Measurements from ENCODE around the gene TEAD1. TPM values are rescaled to one million over a fixed set of nuclear protein-coding genes. Genes with fewer than 3 reads are reported as not detected.

Gene TEAD1
- total RNA-seq, 4 donors from 2014 or later, result 184 to 272 (median 208) TPM

DNA sequence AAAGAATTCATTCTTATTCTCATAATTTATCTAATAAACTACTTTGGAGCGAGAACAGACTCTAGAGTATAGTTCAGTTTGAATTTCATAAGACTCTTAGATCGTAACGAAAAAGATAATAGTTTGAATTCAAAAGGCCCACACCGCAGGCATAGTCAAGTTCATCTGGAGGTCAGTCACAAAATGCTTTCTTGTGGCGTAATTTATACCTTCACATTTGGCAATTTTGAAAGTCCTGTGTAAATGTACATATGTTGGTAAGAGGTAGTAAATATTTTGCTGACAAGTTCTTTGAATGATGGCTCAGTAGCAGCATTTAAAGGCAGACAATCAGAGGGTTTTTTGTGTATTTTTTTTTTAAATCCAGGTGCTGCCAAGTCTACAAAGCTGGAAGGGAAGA, 88.1 kb downstream of the TEAD1 start:
- Histone ChIP-seq H3K27ac (no peak overlapping the region), H3K4me1 (peaks cover 0 to 50% (median 3%) of the 10 kb centered on the region in 3 donors)
- no peak for TF ChIP-seq POLR2A (IDR thresholded peaks at IDR 0.05)
- TF ChIP-seq, protein P1, sequence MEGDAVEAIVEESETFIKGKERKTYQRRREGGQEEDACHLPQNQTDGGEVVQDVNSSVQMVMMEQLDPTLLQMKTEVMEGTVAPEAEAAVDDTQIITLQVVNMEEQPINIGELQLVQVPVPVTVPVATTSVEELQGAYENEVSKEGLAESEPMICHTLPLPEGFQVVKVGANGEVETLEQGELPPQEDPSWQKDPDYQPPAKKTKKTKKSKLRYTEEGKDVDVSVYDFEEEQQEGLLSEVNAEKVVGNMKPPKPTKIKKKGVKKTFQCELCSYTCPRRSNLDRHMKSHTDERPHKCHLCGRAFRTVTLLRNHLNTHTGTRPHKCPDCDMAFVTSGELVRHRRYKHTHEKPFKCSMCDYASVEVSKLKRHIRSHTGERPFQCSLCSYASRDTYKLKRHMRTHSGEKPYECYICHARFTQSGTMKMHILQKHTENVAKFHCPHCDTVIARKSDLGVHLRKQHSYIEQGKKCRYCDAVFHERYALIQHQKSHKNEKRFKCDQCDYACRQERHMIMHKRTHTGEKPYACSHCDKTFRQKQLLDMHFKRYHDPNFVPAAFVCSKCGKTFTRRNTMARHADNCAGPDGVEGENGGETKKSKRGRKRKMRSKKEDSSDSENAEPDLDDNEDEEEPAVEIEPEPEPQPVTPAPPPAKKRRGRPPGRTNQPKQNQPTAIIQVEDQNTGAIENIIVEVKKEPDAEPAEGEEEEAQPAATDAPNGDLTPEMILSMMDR (IDR thresholded peaks at IDR 0.05), result no peak
- no peak for TF ChIP-seq EP300 (IDR thresholded peaks at IDR 0.05)
- TF ChIP-seq POLR2AphosphoS5 (IDR thresholded peaks at IDR 0.05), result no peak

DNA sequence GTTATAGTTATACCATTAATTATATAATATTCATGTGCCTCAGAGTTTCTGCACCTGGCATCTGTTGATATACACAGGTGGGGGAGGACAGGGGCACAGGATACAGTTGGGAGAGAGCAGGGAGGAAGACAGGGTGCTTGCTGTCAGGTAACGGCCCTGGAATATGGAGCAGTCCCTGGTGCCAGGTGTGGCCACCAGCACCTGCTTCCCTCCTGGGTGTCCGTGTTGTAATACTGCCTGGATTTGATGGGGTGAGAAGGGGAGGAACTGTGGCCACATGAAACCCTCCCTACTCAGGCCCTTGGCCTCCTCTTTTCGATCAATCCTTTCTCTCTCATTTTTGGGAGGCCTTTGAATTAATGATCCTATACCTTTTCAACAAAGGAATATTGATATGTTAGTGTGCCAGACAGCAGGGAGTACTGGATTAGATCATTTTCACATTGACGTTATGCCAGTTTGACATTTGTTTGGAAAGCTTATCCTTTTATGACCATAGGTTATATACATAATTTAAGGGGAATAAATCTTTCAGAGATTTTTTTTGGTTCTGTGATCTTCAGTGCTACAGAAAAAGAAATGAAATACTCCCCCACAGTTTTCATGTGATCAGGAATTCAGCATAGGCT, 88.6 kb downstream of the TEAD1 start:
- Histone ChIP-seq H3K4me3 (no peak overlapping the region), H3K4me1 (peaks cover 0 to 55% (median 3%) of the 10 kb centered on the region in 3 donors), H3K27me3 (no peaks in the 10 kb centered on the region), H3K36me3 (peaks cover 0 to 28% of the 10 kb centered on the region in 2 donors), H3K9me3 (no peaks in the 10 kb centered on the region), H3K27ac (no peak overlapping the region)
- WGBS, 2 donors (ENCODE audit: low coverage in 1 of 2), result 66 to 87% methylated on average over 2 to 4 of the region's 4 CpGs
- TF ChIP-seq, protein P1 (IDR thresholded peaks at IDR 0.05), result no peak
- TF ChIP-seq EP300 (IDR thresholded peaks at IDR 0.05) (no peak), POLR2A (IDR thresholded peaks at IDR 0.05) (no peak), POLR2AphosphoS5 (IDR thresholded peaks at IDR 0.05) (no peak)
- ATAC-seq, result no peak

More for the DNA sequence above, 88.1 kb downstream of the TEAD1 start:
- no peaks in the 10 kb centered on the region for H3K27me3 ChIP-seq
- H3K4me3 ChIP-seq, result no peak overlapping the region
- peaks cover 0 to 28% of the 10 kb centered on the region in 2 donors for H3K36me3 ChIP-seq
- WGBS, 2 donors (ENCODE audit: low coverage in 1 of 2), result 70 to 85% methylated on average over 5 of the region's 5 CpGs
- no peaks in the 10 kb centered on the region for H3K9me3 ChIP-seq
- ATAC-seq, result no peak

DNA sequence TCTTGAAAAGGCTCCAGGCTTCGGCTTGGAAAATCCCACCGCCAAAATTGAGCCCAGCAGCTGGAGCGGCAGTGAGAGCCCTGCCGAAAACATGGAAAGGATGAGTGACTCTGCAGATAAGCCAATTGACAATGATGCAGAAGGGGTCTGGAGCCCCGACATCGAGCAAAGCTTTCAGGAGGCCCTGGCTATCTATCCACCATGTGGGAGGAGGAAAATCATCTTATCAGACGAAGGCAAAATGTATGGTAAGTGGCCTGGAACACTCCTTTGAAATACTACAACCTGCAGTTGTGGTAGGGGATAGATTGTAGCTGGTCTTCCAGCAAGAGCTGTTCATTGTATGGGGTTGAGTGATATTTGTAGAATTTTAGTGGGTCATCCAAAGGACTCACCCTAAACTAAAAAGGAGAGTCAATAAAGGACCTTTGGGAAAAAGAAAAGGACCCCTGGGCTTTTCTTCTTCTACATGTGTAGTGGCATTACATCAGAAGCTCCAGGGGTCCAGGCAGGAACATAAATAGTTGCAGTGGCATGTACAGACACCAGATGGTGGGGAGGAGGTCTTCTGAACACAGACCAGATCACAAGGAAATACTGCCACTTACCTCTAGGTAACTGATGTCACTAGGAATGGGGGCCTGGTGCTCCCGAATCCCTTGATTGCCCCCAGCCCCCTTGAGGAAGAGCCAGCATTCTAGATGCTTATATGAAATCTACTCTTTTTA, 90.1 kb downstream of the TEAD1 start:
- H3K4me3 ChIP-seq, result no peak overlapping the region
- WGBS, 2 donors (ENCODE audit: low coverage in 1 of 2), result 72 to 77% methylated on average over 3 to 8 of the region's 8 CpGs
- H3K27ac ChIP-seq, result no peak overlapping the region
- peaks cover 0 to 28% of the 10 kb centered on the region in 2 donors for H3K36me3 ChIP-seq
- TF ChIP-seq EP300 (IDR thresholded peaks at IDR 0.05), result no peak
- TF ChIP-seq, protein P1 (IDR thresholded peaks at IDR 0.05), result no peak
- no peak for TF ChIP-seq POLR2AphosphoS5 (IDR thresholded peaks at IDR 0.05)
- no peak for TF ChIP-seq POLR2A (IDR thresholded peaks at IDR 0.05)
- H3K27me3 ChIP-seq, result no peaks in the 10 kb centered on the region
- ATAC-seq, result no peak
- peaks cover 0 to 67% (median 3%) of the 10 kb centered on the region in 3 donors for H3K4me1 ChIP-seq
- no peaks in the 10 kb centered on the region for H3K9me3 ChIP-seq

DNA sequence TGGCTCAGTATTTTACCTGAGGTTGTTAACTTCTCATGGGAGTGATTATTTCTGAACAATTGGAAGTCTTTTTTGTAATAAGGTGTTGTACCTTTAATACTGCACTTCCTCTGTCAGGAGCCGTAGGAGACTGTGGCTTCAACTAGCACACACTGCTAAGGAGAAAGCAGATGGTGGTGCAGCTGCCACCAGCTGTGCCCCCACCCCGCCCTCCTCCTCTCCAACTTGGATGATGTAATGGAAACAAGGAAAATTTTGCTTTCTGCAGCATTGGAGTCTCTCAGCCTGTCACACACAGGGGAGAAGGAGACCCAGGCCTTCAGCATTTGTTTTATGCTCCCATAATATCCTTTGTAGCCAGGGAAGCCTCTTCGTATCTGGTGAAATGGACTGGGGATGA, 91.2 kb downstream of the TEAD1 start:
- peaks cover 0 to 77% (median 3%) of the 10 kb centered on the region in 3 donors for H3K4me1 ChIP-seq
- H3K27me3 ChIP-seq, result no peaks in the 10 kb centered on the region

More for the DNA sequence above, 91.2 kb downstream of the TEAD1 start:
- TF ChIP-seq EP300 (IDR thresholded peaks at IDR 0.05), result no peak
- no peak for TF ChIP-seq POLR2AphosphoS5 (IDR thresholded peaks at IDR 0.05)
- TF ChIP-seq, protein P1 (IDR thresholded peaks at IDR 0.05), result no peak
- TF ChIP-seq POLR2A (IDR thresholded peaks at IDR 0.05), result no peak
- no peak overlapping the region for H3K27ac ChIP-seq
- peaks cover 0 to 28% of the 10 kb centered on the region in 2 donors for H3K36me3 ChIP-seq
- no peak overlapping the region for H3K4me3 ChIP-seq
- 44 to 50% methylated on average over 1 to 3 of the region's 3 CpGs for WGBS, 2 donors (ENCODE audit: low coverage in 1 of 2)
- H3K9me3 ChIP-seq, result no peaks in the 10 kb centered on the region
- no peak for ATAC-seq

Data from gastroesophageal sphincter (tissue), 4 donors.